ENCODE data around the gene HOXA5. TPM values are rescaled to one million over a fixed set of nuclear protein-coding genes. Genes with fewer than 3 reads are reported as not detected.

The HOXA5 gene
- polyA plus RNA-seq, 3 donors: 3.1 to 29.6 (median 11.8) TPM

DNA sequence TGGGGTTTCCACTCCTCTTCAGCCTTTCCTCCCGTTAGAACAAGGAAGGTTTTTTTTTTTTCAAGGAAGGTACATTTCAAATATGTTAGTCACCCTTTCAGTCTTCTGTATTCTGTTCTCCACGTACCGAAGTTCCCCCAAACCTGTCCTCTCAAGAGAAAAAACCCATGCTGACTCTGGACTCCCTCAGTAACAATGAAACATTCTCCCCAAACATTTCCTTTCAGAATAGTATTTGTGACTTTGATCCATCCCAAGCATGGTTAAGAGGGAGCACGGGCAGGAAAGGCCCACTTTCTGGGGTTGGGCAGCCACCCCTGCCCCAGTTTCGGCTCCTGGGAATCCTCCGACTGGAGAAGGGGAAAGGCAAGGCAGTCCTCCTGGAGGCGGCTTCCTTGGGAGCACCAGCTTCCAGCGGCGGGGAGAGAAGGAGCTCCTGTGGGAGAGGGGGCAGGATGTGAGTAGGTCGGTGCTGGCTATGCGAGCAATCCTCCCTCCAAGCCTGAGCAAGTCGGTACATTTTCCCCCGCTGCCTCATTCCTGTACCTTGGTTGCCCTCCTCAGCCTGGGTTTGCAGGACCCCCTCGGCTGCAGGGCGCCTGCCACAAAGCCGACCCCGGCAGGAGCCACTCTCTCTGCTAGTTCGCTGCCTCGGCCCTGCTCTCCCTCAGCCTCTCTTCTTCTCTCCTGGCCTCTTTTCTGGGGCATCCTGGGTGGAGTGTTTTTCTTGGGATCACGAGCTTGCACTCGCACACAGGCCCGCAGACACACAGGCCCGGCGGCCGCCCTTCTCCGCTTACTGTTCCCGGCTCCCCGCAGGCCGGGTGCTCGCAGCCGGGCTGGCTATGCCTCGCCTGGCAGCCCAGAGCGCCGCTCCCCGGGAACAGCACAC is 45.5 kb downstream of the HOXA5 start:
- 9 to 14% (median 11%) methylated on average over 34 to 35 of the region's 35 CpGs for WGBS, 3 donors
- peak overlapping the region; percentile 36 for H3K27ac ChIP-seq (ENCODE audit: low read depth, low read length)

DNA sequence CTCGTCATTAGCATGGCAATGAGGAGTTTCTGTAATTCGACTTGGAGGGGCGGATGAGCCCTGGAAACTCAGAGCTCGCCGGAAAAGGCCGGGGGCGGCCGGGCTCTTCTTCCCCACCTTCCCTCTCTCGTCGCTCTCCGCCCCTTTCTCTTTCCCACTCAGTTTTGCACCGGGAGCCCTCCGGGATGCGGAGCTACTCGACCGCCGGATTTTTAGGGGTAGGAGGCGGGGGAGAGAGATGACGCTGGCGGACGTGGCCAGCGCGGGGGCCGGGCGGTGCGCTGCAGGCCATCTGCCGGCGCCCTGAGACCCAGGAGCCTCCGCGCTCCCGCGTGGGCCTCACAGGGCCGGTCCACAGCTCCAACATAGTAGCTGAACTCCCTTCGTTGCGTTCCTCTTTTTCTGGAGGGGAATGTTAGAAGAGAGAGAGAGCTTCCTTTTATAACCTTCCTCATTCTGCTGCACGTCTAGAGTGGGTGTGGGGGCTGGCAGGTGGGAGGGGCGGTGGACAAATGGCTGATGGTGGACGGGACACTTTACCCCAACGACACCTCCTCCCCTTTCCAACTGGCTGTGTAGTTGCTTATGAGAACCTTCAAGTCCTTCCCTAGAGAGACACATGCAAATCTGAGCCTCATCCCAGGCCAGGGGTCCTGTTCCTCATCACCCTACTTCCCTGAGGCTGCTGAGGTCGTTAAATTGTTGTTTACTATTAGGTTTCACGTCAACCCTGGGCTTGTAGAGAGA is 46.5 kb downstream of the HOXA5 start:
- peak overlapping the region; percentile 21 for H3K27ac ChIP-seq (ENCODE audit: low read depth, low read length)
- 1 to 4% (median 2%) methylated on average over 38 to 41 of the region's 41 CpGs for WGBS, 3 donors

DNA sequence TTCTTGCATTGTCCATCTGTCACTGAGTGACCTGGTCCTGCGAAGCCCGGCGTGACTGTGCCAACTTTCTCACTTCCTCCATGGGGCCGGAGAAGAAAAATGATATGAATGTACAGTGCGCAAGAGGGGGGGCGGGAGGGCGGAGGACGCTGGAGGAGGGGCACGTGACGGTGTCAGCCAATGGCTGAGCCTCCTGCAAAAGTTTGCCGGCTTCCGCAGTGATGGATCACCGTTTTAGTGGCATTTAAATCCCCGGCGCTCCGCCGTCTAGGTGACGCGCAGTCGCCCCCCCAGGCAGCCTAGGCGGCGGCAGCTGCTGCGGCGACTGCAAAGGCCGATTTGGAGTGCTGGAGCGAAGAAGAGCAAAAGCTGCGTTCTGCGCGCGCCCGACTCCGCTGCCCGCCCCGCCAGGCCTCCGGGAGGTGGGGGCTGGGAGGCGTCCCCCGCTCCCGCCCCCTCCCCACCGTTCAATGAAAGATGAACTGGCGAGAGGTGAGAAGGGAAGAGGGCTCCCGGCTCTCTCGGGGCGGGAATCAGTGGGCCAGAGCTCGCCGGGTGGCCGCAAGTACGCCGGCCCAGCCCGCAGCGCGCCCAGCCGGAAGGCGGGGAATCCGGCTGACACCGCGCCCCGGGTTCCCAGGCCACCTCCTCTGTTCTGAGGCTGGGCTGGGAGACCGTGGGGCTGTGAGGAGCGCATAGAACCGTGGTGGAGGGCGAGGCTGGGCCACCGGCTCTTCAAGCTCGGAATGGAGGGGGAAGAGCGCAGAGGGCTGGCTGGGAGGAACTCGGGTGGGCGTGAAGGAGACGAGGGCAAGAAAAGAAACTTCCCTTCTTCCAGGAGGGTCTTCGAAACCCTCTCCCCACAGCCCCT is 47.3 kb downstream of the HOXA5 start, which contains the start of gene HOXA1:
Gene HOXA1, minus strand, starts transcription at position 104 of the 871 bp plus-strand sequence. Its CDS starts 88 bp downstream, at position 16.
- peak within 1 kb of the TSS; percentile 21 for H3K27ac ChIP-seq (ENCODE audit: low read depth, low read length)
- WGBS, 3 donors: 1 to 2% (median 1%) methylated on average over 67 to 68 of the region's 68 CpGs

DNA sequence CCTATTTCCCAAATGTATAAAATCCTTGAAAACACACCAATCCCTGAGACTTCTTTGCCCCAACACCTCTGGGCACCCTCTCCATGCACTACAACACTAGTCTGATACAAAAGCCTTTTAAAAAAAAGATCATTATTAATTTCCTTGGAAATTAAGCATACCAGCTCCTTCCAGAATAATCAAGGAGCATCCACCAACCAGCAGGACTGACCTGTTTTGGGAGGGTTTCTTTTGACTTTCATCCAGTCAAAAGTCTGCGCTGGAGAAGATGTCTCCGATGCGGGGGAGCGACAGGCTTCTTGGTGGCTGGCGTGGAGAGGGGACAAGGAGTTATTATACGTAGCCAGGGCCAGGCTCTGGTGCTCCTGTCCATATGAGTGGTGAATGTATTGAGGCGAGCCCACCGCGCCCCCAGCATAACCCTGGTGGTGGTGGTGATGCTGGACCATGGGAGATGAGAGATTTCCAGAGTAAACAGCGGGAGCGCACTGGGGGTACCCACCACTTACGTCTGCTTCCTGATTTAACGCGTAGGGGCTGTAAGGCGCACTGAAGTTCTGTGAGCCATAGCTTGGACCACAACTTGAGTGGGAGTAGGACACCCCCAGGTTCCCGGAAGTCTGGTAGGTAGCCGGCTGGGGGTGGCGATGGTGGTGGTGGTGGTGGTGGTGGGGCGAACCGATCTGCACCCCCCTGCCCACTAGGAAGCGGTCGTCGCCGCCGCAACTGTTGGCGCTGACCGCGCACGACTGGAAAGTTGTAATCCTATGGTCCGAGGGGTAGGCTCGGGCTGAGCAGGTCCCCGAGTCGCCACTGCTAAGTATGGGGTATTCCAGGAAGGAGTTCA is 48.2 kb downstream of the HOXA5 start:
- WGBS, 3 donors: 9 to 14% (median 11%) methylated on average over 32 to 33 of the region's 33 CpGs
- H3K27ac ChIP-seq (ENCODE audit: low read depth, low read length): no peak overlapping the region

DNA sequence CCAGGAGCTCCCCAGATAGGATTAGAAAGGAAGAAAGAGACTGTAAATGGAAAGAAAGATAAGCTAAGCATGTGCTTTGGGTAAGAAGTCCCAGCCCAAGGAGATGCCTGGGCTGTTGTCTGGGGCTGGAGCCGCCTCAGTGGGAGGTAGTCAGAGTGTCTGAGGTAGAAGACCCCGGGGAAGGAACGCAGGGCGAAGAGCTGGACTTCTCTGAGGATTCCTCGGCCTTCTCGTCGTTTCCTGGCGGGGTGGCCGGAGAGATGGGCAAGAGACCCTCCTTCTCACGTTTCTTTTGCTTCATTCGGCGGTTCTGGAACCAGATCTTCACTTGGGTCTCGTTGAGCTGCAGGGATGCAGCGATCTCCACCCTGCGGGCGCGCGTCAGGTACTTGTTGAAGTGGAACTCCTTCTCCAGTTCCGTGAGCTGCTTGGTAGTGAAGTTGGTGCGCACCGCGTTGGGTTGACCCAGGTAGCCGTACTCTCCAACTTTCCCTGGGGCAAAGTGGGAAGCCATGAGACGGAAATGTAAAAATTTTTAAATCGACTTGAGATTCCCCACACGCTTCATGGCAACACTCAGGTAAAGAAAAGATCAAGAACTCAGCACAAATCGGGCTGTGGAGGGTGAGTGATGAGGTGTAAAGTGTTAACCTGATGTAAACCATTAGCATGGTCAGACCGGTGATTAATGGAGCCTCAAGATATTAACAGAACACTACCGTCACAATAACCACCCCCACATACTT is 49.0 kb downstream of the HOXA5 start:
- H3K27ac ChIP-seq (ENCODE audit: low read depth, low read length): no peak overlapping the region
- 23 to 75% (median 66%) methylated on average over 29 of the region's 29 CpGs for WGBS, 3 donors

DNA sequence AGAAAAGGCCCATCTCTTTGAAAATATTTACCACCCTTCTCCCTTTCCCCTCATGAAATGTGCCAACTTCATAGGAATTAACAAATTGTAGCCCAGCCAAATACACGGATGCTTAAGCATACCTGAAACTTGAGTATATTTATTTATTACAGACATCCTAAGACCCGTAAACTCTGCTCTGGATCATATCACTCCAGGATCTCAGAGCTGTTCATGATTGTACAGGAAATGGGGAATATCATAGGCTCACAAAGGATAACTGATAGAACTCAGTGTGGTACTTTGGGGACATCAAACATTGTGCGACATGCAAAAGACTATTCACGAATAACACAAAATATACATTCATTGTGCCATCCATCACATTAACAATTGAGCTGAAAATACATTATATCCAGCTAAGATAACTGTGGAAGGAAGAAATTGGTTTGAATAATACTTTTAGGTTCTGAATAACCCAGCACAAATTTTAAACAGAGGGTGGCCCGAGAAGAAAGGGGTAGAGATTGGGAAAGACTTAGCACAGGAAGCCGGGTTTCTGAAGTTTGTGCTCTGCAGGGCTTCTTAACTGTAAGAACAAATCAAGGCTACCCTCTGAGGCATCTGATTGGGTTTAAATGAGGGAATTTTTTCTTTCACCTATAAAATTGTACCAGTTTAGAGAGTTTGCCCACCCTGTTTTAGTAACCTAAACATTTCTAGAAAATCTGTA is 50.1 kb downstream of the HOXA5 start:
- no peak overlapping the region for H3K27ac ChIP-seq (ENCODE audit: low read depth, low read length)
- WGBS, 3 donors: 42 to 68% (median 65%) methylated on average over 6 of the region's 6 CpGs

DNA sequence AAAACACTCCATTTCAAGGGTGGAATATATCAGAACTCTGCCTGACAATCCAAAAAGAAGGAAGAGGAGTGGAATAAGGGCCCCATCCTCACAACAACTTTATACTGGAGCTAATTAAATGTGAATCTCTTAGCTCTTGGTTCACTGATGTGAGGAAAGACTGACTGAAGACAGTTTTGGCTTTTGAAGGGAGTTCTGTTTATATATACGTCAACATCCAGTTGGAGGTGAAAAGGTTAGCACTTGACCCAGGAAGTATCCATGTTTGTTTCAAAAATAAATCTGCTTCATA is 50.7 kb downstream of the HOXA5 start:
- no peak overlapping the region for H3K27ac ChIP-seq (ENCODE audit: low read depth, low read length)
- WGBS, 3 donors: 44 to 82% (median 77%) methylated on average over 1 of the region's 1 CpG

DNA sequence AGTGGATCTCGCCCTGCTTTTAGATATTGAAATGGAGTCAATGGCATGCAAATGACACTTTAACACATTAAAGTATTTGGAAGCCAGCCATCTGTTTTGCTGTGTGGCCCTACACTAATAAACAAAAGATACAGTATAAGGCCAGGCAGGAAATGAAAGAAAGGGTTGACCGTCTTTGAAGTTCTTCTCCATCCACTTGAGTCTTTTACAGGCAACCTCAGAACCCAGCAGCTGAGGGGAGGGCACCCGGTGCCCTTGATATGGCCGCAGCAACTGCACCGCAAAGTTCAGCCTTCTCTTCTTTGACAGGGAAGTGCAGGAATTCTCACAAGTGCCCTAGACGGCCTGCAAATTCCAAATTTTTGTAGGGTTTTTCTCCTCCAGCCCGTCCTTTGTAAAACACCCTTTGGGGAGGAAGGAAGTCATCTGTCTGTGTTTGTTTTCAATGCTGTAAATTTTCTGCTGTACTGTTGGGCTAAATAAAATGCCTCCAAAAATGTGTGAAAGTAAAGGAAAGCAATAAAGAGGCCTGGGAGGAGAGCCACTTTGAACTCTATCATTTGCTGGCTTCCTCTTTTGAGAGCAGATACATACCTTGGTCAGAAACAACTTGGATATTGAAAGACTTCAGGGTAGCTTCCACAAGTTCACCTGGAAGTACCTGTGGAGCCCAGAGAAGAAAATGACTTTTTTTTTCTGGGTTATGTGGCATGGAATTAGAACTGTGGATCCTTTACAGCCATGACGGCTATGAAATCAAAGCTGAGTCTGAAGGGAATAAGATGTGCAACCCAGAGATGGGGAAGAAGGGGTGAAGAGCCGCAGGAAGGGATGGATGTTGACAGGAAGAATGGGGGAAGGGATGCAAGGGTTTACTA is 51.3 kb downstream of the HOXA5 start:
- 35 to 62% (median 52%) methylated on average over 9 of the region's 9 CpGs for WGBS, 3 donors
- no peak overlapping the region for H3K27ac ChIP-seq (ENCODE audit: low read depth, low read length)

DNA sequence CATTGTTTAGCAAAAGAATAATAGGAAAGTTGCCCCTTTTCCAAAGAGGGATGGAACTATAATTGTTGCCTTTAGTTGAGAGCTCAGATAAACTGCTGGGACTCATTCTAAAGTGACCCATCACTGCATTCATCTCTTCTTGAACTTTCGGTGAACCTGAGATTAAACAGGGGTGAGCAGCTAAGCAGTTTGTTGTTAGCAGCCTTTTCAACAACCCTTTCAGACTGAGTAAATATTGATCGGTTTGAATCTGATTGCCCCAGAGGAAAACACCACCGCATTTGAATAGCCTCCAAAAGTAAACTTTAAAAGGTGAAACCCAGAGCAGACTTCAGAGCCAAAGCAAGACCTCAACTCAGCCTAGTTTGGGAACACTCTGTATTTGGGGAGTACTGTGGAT is 52.4 kb downstream of the HOXA5 start:
- 11 to 60% (median 53%) methylated on average over 3 of the region's 3 CpGs for WGBS, 3 donors
- no peak overlapping the region for H3K27ac ChIP-seq (ENCODE audit: low read depth, low read length)

Other genes with a start within 250 kb of the HOXA5 start
- under 1 TPM; 0.08 to 0.56 (median 0.51) TPM for gene HOXA1, start 47.7 kb downstream of the HOXA5 start, polyA plus RNA-seq
- gene HOXA2, start 41.0 kb downstream of the HOXA5 start, polyA plus RNA-seq: 1 to 10 TPM in 1 of 3 donors, under 1 TPM in 2; 0.20 to 1.0 (median 0.92) TPM
- 10 to 100 TPM in 1 of 3 donors, 1 to 10 TPM in 2; 1.2 to 19.8 (median 4.9) TPM for gene HOXA4, start 12.9 kb downstream of the HOXA5 start, polyA plus RNA-seq
- gene HOXA6, start 4.1 kb upstream of the HOXA5 start, polyA plus RNA-seq: 1 to 10 TPM in 2 of 3 donors, under 1 TPM in 1; 0.39 to 3.6 (median 1.5) TPM
- gene HOXA3, start 8.9 kb upstream of the HOXA5 start, polyA plus RNA-seq: 1 to 10 TPM in 2 of 3 donors, under 1 TPM in 1; 0.86 to 7.4 (median 4.6) TPM
- gene HOXA7, start 13.0 kb upstream of the HOXA5 start, polyA plus RNA-seq: 10 to 100 TPM in 1 of 3 donors, 1 to 10 TPM in 2; 1.3 to 10.8 (median 5.2) TPM
- gene HOXA9, start 21.9 kb upstream of the HOXA5 start, polyA plus RNA-seq: 1 to 10 TPM; 1.4 to 6.3 (median 2.7) TPM
- 10 to 100 TPM in 1 of 3 donors, 1 to 10 TPM in 2; 1.7 to 18.3 (median 2.3) TPM for gene HOXA10, start 30.6 kb upstream of the HOXA5 start, polyA plus RNA-seq
- 1 to 10 TPM in 1 of 3 donors, under 1 TPM in 1, not detected in 1; 0.41 to 4.3 TPM for gene HOXA11, start 41.6 kb upstream of the HOXA5 start, polyA plus RNA-seq
- gene HOXA13, start 56.4 kb upstream of the HOXA5 start, polyA plus RNA-seq: under 1 TPM in 2 of 3 donors, not detected in 1; 0.03 to 0.37 TPM
- gene EVX1, start 99.1 kb upstream of the HOXA5 start, polyA plus RNA-seq: under 1 TPM in 2 of 3 donors, not detected in 1; 0.07 to 0.22 TPM

Measured in adipose tissue (tissue), 3 donors.